Myometrial cell (primary cell): ENCODE results near the gene JCHAIN. TPM values are rescaled to one million over a fixed set of nuclear protein-coding genes. Genes with fewer than 3 reads are reported as not detected.

ENCODE experiments used
- total RNA-seq: library from RNA; depleted of rRNA; stranded (reverse); fragments of >200 nt; gene quantifications from 2 replicates; pipeline ENCODE4 v1.2.3, GENCODE V29; 2015

JCHAIN gene
- 1.7 and 1.9 TPM in 2 replicates for total RNA-seq

GRCh38 chr4:70666369-70666768, at the start of gene JCHAIN:
TSS of gene JCHAIN (minus strand) at chr4:70666508. CDS start at chr4:70666490, 18 bp downstream.

GRCh38 chr4:70687821-70688794, 21.8 kb upstream of the JCHAIN start, which contains the start of gene UTP3:
TSS of gene UTP3 (plus strand) at chr4:70688532. CDS start at chr4:70688678, 146 bp downstream.

DNA sequence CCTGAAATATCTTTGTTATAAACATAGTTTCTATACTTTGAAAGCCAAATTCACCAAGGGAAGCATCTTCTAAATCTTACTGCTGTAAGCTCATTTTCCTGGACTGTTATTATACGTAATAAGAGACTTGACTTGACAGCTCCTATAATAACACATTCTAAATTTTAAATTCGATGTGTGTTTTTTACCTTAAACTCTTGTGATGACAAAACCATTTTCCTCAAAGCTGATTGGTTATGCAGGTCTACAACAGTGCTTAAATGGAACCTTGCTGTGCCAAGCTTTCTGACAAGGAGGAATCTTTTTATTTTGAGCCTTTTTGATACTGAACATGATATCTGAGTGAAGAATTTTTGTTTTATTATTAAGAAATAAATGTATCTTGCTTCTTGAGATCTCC, 37.9 kb downstream of the JCHAIN start, which contains the start of gene ENAM:
TSS of gene ENAM (plus strand) at position 301 of the 400 bp plus-strand sequence. CDS start 757 bp downstream, outside the sequence.

Other genes starting within 250 kb of the JCHAIN start
- gene MUC7, start 194.3 kb downstream of the JCHAIN start, total RNA-seq = not detected in 2 replicates
- not detected in 2 replicates for gene AMTN, start 147.9 kb downstream of the JCHAIN start, total RNA-seq
- not detected in 2 replicates for gene AMBN, start 74.3 kb downstream of the JCHAIN start, total RNA-seq
- under 0.01 TPM in 2 replicates for gene ENAM, start 37.8 kb downstream of the JCHAIN start, total RNA-seq
- gene UTP3, start 22.0 kb upstream of the JCHAIN start, total RNA-seq = 16.1 and 20.9 TPM in 2 replicates
- gene RUFY3, start 55.5 kb upstream of the JCHAIN start, total RNA-seq = 17.7 and 25.9 TPM in 2 replicates
- 68.9 and 90.2 TPM in 2 replicates for gene GRSF1, start 173.4 kb upstream of the JCHAIN start, total RNA-seq
- gene MOB1B, start 235.9 kb upstream of the JCHAIN start, total RNA-seq = 9.5 and 10.3 TPM in 2 replicates